HG03342 (cell line): ENCODE measurements around the gene BICC1.
"Not testable (repeated sequence)": the region's sequence is repeated elsewhere in the genome, so short reads cannot be mapped to it uniquely, and the experiment has no call there.

ENCODE experiments used
- ATAC-seq: cut with Tn5 transposase; IDR thresholded peaks from one replicate; pipeline ENCODE4 v1.9.1; 2021; ENCODE audit warnings: mild to moderate bottlenecking, moderate library complexity; ENCODE audit not compliant: unreplicated experiment

Gene BICC1

DNA sequence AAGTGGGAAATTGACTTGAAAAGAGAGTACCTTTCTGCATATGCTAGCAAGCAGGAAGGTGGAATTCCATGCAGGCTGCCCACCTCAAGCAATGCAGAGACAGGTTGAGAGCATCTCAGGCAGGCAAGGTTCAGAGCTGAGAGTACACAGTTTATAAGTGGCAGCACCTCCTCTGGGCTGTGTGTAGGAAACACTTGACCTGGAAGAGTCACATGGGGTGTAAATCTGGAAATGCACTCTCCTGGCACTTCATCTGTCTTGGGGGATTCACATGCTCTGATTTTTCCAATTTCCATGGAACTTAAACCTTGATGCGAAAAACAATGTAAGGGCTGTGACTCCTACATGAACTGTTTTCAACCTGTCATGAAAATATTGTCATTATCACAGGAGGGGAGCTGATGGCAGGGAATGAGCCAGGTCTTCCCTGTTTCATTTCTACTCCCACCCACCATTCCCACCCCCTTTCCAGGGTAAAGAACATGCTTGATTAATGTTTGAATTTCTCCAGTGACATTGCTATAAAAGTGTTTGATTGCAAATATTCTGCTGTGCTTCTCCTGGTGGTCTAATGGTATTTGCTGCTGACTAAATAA is 328.3 kb downstream of the BICC1 start:
- ATAC-seq = no peak

GRCh38 chr10:58842860-58843376 is 330.2 kb downstream of the BICC1 start:
- ATAC-seq = no peak

- ATAC-seq = no peak
These were observed 331.1 kb downstream of the BICC1 start for GRCh38 chr10:58843760-58844159.

GRCh38 chr10:58844680-58845079 is 332.0 kb downstream of the BICC1 start:
- ATAC-seq = no peak

GRCh38 chr10:58846856-58847255 is 334.2 kb downstream of the BICC1 start:
- no peak for ATAC-seq

GRCh38 chr10:58851606-58852005 is 338.9 kb downstream of the BICC1 start:
- no peak for ATAC-seq

DNA sequence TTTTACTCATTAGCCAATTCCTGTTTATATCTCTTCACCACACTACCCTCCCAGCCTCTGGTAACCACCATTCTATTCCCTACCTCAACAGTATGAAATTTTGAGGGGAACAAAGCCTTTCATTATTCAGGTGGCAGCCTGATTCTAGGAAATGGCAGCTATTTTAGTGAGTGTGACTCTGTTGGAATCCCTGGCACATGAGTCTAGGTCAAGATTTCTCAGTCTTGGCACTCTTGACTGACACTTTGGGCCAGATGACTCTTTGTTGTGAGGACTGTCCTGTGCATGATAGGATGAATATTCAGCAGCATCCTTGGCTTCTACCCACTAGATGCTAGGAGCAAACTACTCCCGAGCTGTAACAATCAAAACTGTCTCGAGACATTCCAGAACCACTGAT is 341.0 kb downstream of the BICC1 start:
- no peak for ATAC-seq

DNA sequence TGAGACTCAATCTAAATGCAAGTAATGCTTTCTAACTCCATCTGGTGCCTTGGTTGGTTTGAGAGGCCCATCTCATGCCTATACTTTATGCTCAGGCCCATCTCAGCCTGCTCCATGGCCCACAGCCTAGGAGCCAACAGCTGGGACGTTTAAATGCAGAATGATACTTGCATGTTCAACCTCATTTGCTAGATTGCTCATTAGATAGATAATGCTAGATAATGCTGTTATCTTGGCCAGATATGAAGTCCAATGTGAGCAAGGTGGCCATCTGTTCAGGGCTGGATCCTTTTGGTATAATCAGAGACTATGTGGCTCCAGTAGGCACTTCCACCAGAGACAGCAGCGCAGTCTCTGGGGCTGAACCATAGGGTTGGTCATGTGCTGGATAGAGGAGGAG is 342.1 kb downstream of the BICC1 start:
- ATAC-seq = no peak

GRCh38 chr10:58856508-58857240 is 344.0 kb downstream of the BICC1 start:
- ATAC-seq = no peak

- ATAC-seq = no peak
These were observed 344.7 kb downstream of the BICC1 start for GRCh38 chr10:58857251-58857805.

DNA sequence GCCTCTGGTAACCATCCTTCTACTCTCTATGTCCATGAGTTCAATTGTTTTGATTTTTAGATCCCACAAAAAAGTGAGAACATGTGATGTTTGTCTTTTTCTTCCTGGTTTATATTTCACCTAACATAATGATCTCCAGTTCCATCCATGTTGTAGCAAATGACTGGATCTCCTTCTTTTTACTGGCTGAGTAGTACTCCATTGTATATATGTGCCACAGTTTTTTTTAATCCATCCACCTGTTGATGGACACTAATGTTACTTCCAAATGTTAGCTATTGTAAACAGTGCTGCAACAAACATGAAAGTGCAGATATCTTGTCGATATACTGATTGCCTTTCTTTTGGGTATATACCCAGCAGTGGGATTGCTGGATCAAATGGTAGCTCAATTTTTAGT is 345.5 kb downstream of the BICC1 start:
- ATAC-seq = not testable (repeated sequence)

DNA sequence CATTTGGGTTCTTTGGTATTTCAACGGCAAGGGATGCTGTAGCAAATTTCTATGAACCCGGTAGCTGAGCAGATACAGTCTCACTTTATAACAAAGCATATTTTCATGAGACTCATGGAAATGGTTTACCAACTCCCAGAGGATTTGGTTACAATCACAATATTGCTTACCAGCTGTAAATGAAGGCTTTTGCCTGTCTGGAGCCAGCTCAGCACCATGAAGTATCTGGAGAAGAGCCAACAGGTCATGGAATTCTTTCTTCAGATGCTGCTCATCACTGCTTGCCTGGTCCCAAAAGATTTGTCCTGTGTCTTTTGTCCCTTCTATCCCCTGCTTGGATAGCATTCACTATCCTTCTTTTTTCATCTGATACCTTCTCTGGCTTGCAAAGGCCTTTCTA is 346.9 kb downstream of the BICC1 start:
- ATAC-seq = no peak

DNA sequence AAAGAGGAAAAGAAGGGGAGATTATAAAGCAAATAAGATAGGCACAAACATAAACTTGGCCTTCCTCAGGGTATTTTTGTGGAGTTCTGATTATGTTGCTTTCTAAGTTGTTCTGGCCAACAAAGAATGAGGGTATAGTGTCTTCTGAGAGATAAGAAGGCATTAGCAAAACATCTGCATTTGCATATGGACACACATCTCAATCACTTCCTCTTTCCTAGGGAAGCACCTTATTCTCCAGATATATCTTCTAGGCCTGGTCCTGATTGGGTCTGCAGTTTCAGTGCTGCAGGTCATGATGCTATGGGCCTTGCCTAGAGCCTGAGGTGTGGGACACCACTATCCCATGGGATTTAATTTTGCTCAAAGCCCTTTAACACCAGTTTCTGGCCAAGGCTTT is 355.0 kb downstream of the BICC1 start:
- ATAC-seq = peak; percentile 90

GRCh38 chr10:58868736-58869435 is 356.2 kb downstream of the BICC1 start:
- no peak for ATAC-seq

- ATAC-seq = no peak
These were observed 357.4 kb downstream of the BICC1 start for GRCh38 chr10:58870070-58870469.

- no peak for ATAC-seq
These were observed 360.5 kb downstream of the BICC1 start for GRCh38 chr10:58873161-58873560.
